Activated T-helper 2 cell treated with anti-CD3 and anti-CD28 coated beads, Interferon-gamma antibody, Interleukin-2, Interleukin-4, amounts not matched to agents 10 μg/mL and 5 μg/mL and 100 μg/mL, durations not matched to agents 14 hours and 24 hours and 36 hours (primary cell): Measurements from ENCODE around the gene KCTD3. TPM values are rescaled to one million over a fixed set of nuclear protein-coding genes. Genes with fewer than 3 reads are reported as not detected.

Experiments used
- DNase-seq: peaks from one replicate; pipeline ENCODE4 v3.0.0; 2021; ENCODE audit warnings: low spot score
- H3K27ac Mint-ChIP-seq: one replicate; pipeline ENCODE4 v1.8.0; 2021; ENCODE audit warnings: mixed read lengths
- H3K27me3 Mint-ChIP-seq: one replicate; pipeline ENCODE4 v1.8.0; 2021; ENCODE audit warnings: low read depth, mixed read lengths
- H3K36me3 Mint-ChIP-seq: one replicate; pipeline ENCODE4 v1.8.0; 2021; ENCODE audit warnings: low read depth, mixed read lengths
- H3K4me1 Mint-ChIP-seq: one replicate; pipeline ENCODE4 v1.8.0; 2021; ENCODE audit warnings: low read depth, mixed read lengths
- H3K4me3 Mint-ChIP-seq: one replicate; pipeline ENCODE4 v1.8.0; 2021; ENCODE audit warnings: low read depth, mild to moderate bottlenecking, moderate library complexity, mixed read lengths
- H3K9me3 Mint-ChIP-seq: one replicate; pipeline ENCODE4 v1.8.0; 2021; ENCODE audit warnings: mixed read lengths
- intact Hi-C: fragments of 100-400 bp; cut with micrococcal nuclease; formaldehyde crosslinking; loops from one replicate; pipeline ENCODE4 v1.15.1; 2023
- total RNA-seq: library from RNA; stranded (reverse); gene quantifications from 2 replicates; pipeline ENCODE4 v1.2.3, GENCODE V29; 2022

KCTD3 gene
- total RNA-seq, 1 donor from 2014 or later = 6.8 TPM

DNA sequence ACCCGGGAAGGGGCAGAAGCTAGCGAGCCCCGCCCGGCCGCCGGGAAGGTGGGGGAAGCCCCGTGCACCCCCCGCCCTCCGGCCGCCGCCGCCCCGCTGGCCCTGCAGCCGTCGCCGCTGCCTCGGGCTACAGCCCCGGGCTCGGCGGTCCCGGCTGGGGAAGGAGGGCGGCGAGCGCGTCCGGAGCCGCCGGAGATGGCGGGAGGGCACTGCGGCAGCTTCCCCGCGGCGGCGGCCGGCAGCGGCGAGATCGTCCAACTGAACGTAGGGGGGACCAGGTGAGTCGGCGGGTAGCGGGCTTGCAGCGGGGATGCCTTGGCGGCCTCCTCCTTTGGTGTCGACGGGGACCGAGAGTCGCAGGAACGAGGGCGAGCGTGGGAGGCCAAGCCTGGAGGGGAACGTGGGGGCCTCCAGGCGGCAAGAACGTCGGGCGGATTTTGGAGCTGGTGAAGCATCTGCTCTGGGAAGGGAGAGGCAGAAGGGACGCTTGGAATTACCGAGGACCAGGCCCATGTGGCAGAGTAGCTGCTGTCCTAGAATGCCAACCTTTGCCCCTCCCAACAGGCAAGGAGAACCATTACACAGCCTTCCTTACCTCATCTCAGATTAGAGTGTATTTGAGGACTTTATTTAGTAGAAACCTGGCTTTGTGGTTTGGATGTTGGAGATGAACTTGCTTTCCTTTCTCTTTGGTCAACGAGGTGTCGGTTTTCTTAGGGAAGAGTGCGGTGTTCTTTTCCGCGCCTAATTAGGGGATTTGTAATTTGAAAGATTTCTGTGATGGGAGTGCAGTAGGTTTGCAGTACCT is 591 bp downstream of the KCTD3 start:
- peaks cover 22% of the 10 kb centered on the region for H3K4me1 Mint-ChIP-seq
- peak overlapping the region; percentile 86 for H3K4me3 Mint-ChIP-seq
- peaks cover 17% of the 10 kb centered on the region for H3K27me3 Mint-ChIP-seq
- no peaks in the 10 kb centered on the region for H3K36me3 Mint-ChIP-seq
- intact Hi-C loops = no loop called here
- no peaks in the 10 kb centered on the region for H3K9me3 Mint-ChIP-seq
- DNase-seq = peak; percentile 10
- H3K27ac Mint-ChIP-seq = peak overlapping the region; percentile 47

DNA sequence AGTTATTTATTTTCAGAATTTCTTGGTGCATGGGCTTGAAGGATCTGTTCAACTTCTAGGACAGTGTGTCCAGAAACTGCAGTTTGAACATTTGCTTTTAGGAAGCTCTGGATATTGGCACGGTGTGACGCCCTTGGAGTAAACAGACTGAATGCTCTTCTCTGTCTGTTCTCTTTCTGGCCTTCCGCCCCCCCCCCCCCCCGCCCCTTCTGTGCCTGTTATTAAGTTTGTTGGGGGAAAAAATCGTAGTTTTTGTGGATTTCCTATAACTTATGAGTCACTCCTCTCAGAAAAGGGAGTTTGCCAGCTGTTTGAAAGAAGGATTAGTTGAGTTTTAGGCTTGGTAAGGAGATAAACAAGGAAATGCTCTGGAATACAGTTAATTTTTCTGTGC is 1.2 kb downstream of the KCTD3 start:
- intact Hi-C loops = no loop called here
- Mint-ChIP-seq H3K27me3 (peaks cover 14% of the 10 kb centered on the region), H3K4me3 (peak overlapping the region; percentile 86), H3K4me1 (peaks cover 22% of the 10 kb centered on the region), H3K36me3 (no peaks in the 10 kb centered on the region), H3K9me3 (no peaks in the 10 kb centered on the region), H3K27ac (peak overlapping the region; percentile 47)
- DNase-seq = no peak

DNA sequence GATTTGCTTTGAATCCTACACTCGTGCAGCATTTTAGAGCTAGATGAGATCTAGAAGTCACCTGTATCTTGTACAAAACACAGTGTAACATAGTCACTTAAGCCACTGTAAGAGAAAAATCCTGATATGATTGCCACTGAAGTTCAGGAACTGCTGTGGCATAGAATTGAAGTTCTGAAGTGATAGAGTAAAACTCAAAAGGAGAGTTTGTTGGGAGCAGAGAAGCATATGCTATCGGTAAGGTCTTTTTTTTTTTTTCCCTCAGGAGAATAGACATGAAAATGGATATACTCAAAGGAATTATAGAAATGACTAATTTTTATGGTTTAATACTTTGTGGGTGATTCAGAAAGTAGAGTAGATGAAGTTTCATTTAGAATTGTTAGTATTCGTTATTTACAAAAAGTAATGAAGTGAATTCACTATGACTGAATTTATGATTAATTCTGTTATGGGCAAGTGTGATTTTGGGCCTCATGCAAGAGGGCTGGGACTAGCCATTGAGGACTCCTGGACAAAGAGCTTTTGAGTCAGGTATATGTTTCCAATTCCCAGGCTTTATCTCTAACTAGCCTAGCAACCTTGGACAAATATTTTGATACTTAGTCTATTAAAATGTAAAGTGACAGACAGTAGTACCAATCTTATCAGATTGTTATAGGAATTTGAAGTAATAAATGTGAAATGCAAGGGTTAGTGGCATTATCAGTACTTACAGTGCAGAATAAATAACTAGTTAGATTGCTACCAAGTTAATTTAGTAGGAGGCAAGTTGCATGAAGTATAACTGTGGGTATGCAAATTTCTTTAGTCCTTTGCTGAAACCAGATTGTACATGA is 3.1 kb downstream of the KCTD3 start:
- intact Hi-C loops = no loop called here
- H3K27me3 Mint-ChIP-seq = peaks cover 14% of the 10 kb centered on the region
- H3K36me3 Mint-ChIP-seq = no peaks in the 10 kb centered on the region

DNA sequence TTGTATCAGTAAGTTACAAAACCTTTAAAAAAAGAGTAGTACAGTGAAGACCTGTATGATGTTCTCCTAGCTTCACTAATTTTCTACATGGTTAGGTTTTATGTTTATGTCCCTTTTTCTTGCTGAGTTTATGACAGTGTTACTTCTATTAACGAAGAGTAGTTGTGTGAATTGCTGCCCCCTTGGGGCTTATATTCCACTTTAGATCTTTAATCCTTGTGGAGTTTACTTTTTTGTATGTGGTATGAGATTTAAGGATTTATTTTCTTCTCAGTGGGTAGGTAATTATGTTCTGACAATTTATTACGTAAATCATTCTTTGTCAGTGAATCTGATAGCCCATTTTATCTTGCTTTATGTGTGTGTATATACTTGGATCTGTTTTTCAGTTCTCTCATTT is 14.8 kb downstream of the KCTD3 start:
- peaks cover 5% of the 10 kb centered on the region for H3K36me3 Mint-ChIP-seq
- H3K27me3 Mint-ChIP-seq = no peaks in the 10 kb centered on the region
- H3K4me3 Mint-ChIP-seq = no peak overlapping the region
- no peaks in the 10 kb centered on the region for H3K4me1 Mint-ChIP-seq
- no peak overlapping the region for H3K27ac Mint-ChIP-seq
- DNase-seq = no peak
- H3K9me3 Mint-ChIP-seq = peaks cover 6% of the 10 kb centered on the region
- intact Hi-C loops = no loop called here

More for the DNA sequence above, 3.1 kb downstream of the KCTD3 start:
- Mint-ChIP-seq H3K4me1 (peaks cover 22% of the 10 kb centered on the region), H3K9me3 (no peaks in the 10 kb centered on the region), H3K27ac (no peak overlapping the region), H3K4me3 (no peak overlapping the region)
- DNase-seq = no peak

DNA sequence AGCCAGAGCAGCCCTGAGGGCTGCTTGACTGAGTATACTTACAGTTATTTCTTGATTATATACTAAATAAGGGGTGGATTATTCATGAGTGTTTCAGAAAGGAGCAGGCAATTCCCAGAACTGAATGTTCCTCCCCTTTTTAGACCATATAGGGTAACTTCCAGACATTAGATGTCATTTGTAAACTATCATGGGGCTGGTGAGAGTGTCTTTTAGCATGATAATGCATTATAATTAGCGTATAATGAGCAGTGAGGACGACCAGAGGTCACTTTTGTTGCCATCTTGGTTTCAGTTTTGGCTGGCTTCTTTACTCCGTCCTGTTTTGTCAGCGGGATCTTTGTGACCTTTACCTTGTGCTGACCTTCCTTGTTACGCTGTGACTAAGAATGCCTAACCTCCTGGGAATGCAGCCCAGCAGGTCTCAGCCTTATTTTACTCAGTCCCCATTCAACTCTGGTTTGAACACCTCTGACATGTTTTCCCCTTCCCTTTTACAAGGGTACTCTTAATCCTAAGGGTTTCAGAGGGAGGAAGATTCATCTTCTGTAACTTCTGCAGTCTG is 16.2 kb downstream of the KCTD3 start:
- Mint-ChIP-seq H3K9me3 (peaks cover 6% of the 10 kb centered on the region), H3K27ac (no peak overlapping the region), H3K4me3 (no peak overlapping the region), H3K36me3 (peaks cover 5% of the 10 kb centered on the region), H3K4me1 (no peaks in the 10 kb centered on the region), H3K27me3 (no peaks in the 10 kb centered on the region)
- intact Hi-C loops = no loop called here
- DNase-seq = no peak

DNA sequence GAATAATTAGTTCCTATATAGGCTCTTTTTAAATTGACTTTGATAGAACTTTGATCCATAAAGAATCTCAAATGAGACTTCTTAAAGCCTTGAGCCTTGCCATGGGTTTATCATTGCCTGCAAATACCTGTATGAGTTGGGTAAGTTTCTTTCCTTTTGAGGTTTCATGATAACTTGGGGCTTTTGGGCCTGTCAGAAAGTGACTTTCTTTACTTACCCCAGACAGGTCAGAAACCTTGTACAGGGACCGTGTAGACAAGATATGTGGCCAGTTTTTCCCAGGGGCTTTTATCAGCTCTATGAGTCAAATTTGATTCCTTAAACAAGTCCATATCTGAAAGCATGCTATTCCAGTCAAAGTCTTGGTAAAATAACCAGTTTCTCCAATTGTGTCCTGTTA is 17.3 kb downstream of the KCTD3 start:
- no peaks in the 10 kb centered on the region for H3K36me3 Mint-ChIP-seq
- no peak for DNase-seq
- H3K9me3 Mint-ChIP-seq = peaks cover 6% of the 10 kb centered on the region
- no peaks in the 10 kb centered on the region for H3K27me3 Mint-ChIP-seq
- H3K27ac Mint-ChIP-seq = no peak overlapping the region
- intact Hi-C loops = no loop called here
- H3K4me3 Mint-ChIP-seq = no peak overlapping the region
- H3K4me1 Mint-ChIP-seq = no peaks in the 10 kb centered on the region

DNA sequence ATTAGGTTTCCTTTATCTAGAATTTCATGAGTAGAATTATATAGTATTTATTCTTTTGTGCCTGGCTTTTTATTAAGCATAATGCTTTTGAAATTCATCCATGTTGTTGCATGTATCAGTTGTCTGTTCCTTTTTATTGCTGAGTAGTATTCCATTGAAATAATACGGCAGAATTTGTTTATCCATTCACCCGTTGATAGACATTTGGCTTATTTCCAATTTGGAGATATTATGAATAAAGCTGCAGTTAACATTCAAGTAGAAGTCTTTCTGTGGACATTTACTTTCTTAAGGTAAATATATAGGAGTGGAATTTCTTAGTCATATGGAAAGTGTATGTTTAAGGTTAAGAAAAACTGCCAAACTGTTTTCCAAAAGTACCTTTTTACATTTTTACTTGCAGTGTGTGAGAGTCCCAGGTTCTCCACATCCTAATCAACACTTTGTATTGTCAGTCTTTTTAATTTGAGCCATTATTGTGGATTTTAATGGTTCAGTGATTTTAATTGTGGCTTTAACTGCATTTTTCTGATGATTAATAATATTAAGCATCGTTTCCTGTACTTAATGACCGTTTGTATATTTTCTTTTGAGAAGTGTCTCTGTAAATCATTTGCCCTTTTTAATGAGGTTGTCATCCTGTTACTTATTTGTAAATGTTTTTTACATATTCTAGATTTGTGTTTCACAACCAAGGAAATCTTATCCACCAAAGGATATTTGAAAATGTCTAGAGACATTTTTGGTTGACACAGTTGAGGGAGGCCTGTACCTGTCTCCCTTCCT is 22.7 kb downstream of the KCTD3 start:
- peaks cover 7% of the 10 kb centered on the region for H3K4me1 Mint-ChIP-seq
- no peaks in the 10 kb centered on the region for H3K36me3 Mint-ChIP-seq
- H3K4me3 Mint-ChIP-seq = no peak overlapping the region
- no peaks in the 10 kb centered on the region for H3K27me3 Mint-ChIP-seq
- intact Hi-C loops = no loop called here
- no peak overlapping the region for H3K27ac Mint-ChIP-seq
- DNase-seq = no peak
- H3K9me3 Mint-ChIP-seq = peaks cover 5% of the 10 kb centered on the region

DNA sequence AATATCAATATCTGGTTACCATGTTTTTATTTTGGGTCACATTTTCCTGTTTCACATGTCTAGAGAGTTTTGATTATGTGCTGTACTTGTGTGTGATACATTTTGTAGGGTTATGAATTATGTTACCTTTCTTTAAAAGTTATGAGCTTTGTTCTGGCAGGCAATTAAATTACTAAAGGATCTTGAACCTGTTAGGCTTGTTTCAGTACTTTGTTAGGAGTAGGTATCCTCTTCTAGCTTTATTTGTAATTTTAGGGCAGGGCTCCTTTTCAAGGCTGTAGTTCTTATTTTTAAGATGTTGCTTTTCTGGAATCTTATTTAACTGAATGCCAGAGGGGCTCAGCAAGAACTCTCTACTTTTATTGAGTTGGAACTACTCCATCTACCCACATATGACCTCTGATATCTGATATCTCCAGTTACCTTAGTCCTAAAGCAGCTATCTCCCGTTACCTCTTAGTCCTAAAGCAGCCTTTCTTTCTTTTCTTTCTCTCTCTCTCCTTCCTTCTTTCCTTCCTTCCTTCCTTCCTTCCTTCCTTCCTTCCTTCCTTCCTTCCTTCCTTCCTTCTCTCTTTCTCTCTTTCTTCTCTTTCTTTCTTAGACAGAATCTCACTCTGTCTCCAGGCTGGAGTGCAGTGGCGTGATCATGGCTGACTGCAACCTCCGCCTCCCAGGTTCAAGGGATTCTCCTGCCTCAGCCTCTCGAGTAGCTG is 23.8 kb downstream of the KCTD3 start:
- Mint-ChIP-seq H3K4me3 (no peak overlapping the region), H3K27me3 (no peaks in the 10 kb centered on the region), H3K36me3 (no peaks in the 10 kb centered on the region), H3K4me1 (peaks cover 7% of the 10 kb centered on the region), H3K27ac (no peak overlapping the region), H3K9me3 (no peaks in the 10 kb centered on the region)
- intact Hi-C loops = no loop called here
- no peak for DNase-seq

DNA sequence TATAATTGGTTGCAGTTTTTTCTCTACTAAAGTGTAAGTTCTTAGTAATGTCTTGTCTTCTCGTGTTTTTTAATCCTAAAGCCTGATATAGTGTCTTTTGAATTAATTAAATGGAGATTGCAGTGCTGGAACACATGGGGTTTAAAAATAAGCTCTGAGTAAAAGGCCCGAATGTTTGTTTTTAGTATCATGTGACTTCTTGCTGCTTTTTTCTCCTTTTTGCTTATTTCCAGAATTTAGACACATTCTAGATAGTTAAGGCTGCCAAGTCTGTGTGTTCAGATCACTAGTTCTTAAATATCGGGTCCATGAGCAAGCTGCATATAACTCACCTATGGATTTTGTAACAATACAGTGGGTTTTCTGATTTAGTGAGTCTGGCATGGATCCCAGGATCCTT is 27.5 kb downstream of the KCTD3 start:
- intact Hi-C loops = no loop called here
- no peaks in the 10 kb centered on the region for H3K27me3 Mint-ChIP-seq

DNA sequence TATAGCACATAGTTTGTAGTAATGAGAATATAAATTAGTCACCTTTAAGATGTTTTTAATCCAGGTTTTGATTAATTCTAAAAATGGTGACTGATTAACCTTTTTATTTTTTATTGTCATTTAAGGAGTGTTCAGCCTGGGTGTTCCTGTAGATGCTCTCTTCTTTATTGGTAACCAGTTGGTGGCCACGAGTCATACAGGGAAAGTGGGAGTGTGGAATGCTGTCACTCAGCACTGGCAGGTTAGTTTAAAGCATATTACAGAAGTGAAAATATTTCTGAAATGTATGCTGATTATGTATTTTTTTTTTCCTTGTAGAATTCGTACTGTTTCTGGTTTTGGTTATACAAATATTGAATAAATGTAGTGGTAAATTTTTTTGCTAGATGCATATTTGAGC is 28.1 kb downstream of the KCTD3 start:
- Mint-ChIP-seq H3K4me3 (no peak overlapping the region), H3K27me3 (no peaks in the 10 kb centered on the region), H3K36me3 (no peaks in the 10 kb centered on the region), H3K9me3 (no peaks in the 10 kb centered on the region), H3K4me1 (peaks cover 7% of the 10 kb centered on the region), H3K27ac (no peak overlapping the region)
- intact Hi-C loops = no loop called here
- no peak for DNase-seq

More for the DNA sequence above, 27.5 kb downstream of the KCTD3 start:
- H3K4me3 Mint-ChIP-seq = no peak overlapping the region
- H3K9me3 Mint-ChIP-seq = no peaks in the 10 kb centered on the region
- no peaks in the 10 kb centered on the region for H3K36me3 Mint-ChIP-seq
- H3K27ac Mint-ChIP-seq = no peak overlapping the region
- peaks cover 7% of the 10 kb centered on the region for H3K4me1 Mint-ChIP-seq
- DNase-seq = no peak

DNA sequence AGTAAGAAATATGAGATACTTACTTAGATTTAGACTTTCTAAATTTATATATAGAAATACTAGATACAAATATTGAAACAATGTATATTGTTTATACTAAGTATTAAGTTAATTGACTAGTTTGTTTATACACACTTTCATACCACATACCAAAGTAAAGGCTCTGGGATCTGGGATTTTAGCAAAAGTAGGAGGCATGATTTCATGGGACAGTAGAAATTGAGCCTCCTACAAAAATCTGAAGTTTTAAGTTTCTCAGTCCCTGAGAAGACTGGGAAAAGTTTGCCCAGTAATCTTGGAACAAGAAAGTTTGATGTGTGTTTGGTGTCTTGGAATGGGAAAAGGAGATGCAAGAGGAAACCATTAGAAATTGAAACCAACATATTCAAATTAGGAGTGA is 30.9 kb downstream of the KCTD3 start:
- H3K9me3 Mint-ChIP-seq = no peaks in the 10 kb centered on the region
- H3K27ac Mint-ChIP-seq = no peak overlapping the region
- no peak for DNase-seq
- intact Hi-C loops = no loop called here
- no peaks in the 10 kb centered on the region for H3K27me3 Mint-ChIP-seq
- no peaks in the 10 kb centered on the region for H3K36me3 Mint-ChIP-seq
- no peak overlapping the region for H3K4me3 Mint-ChIP-seq
- peaks cover 2% of the 10 kb centered on the region for H3K4me1 Mint-ChIP-seq
